Measurements from ENCODE around the gene COL16A1.

- TF ChIP-seq CTCF (IDR thresholded peaks at IDR 0.05) (no peak), EZH2phosphoT487 (IDR thresholded peaks at IDR 0.05) (no peak), EZH2 (IDR thresholded peaks at IDR 0.05) (no peak)
Measured at GRCh38 chr1:31678681-31679080, 25.1 kb downstream of the COL16A1 start.
